ENCODE results near the gene TEX261.

GRCh38 chr2:70966681-70967080 is 28.0 kb downstream of the TEX261 start:
- TF ChIP-seq, protein P1, sequence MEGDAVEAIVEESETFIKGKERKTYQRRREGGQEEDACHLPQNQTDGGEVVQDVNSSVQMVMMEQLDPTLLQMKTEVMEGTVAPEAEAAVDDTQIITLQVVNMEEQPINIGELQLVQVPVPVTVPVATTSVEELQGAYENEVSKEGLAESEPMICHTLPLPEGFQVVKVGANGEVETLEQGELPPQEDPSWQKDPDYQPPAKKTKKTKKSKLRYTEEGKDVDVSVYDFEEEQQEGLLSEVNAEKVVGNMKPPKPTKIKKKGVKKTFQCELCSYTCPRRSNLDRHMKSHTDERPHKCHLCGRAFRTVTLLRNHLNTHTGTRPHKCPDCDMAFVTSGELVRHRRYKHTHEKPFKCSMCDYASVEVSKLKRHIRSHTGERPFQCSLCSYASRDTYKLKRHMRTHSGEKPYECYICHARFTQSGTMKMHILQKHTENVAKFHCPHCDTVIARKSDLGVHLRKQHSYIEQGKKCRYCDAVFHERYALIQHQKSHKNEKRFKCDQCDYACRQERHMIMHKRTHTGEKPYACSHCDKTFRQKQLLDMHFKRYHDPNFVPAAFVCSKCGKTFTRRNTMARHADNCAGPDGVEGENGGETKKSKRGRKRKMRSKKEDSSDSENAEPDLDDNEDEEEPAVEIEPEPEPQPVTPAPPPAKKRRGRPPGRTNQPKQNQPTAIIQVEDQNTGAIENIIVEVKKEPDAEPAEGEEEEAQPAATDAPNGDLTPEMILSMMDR (IDR thresholded peaks at IDR 0.05) = no peak
- TF ChIP-seq EZH2 (IDR thresholded peaks at IDR 0.05) (no peak), EZH2phosphoT487 (IDR thresholded peaks at IDR 0.05) (no peak)

Data from neural progenitor cell (in vitro differentiated cells).